Nucleus accumbens (tissue), 56 donors: ENCODE data around the gene LEKR1.
"Not testable (repeated sequence)": the region's sequence is repeated elsewhere in the genome, so short reads cannot be mapped to it uniquely, and the experiment has no call there.

Experiments used
- DNase-seq, 56 donors: peaks; one replicate each; lab custom pipeline; 2025; lab: John Stamatoyannopoulos, UW

The LEKR1 gene

GRCh38 chr3:156803952-156804741, 22.0 kb upstream of the LEKR1 start:
- DNase-seq, result no peak

- no peak for DNase-seq
These were observed 19.5 kb upstream of the LEKR1 start for GRCh38 chr3:156806698-156807097.

- no peak for DNase-seq
These were observed 18.1 kb upstream of the LEKR1 start for GRCh38 chr3:156808025-156808424.

GRCh38 chr3:156811089-156811862, 14.9 kb upstream of the LEKR1 start:
- no peak for DNase-seq

- no peak for DNase-seq
These were observed 13.4 kb upstream of the LEKR1 start for GRCh38 chr3:156812521-156813335.

GRCh38 chr3:156814295-156814694, 11.9 kb upstream of the LEKR1 start:
- no peak for DNase-seq

- peak in 13 of 56 donors; percentile 5 to 55 (median 28) for DNase-seq
These were observed 9.9 kb upstream of the LEKR1 start for GRCh38 chr3:156816091-156816793.

- DNase-seq, result peak in 51 of 56 donors; percentile 8 to 73 (median 45)
These were observed 9.1 kb upstream of the LEKR1 start for GRCh38 chr3:156816794-156817645.

GRCh38 chr3:156817646-156818272, 8.4 kb upstream of the LEKR1 start:
- DNase-seq, result no peak

GRCh38 chr3:156818273-156818651, 7.9 kb upstream of the LEKR1 start:
- DNase-seq, result no peak

- no peak for DNase-seq
These were observed 7.3 kb upstream of the LEKR1 start for GRCh38 chr3:156818890-156819289.

- no peak for DNase-seq
These were observed 6.1 kb upstream of the LEKR1 start for GRCh38 chr3:156819842-156820691.

GRCh38 chr3:156820692-156821080, 5.5 kb upstream of the LEKR1 start:
- DNase-seq, result no peak

- not testable (repeated sequence) for DNase-seq
These were observed 3.4 kb upstream of the LEKR1 start for GRCh38 chr3:156822626-156823260.

GRCh38 chr3:156825795-156826143, 384 bp upstream of the LEKR1 start:
- peak in 1 of 56 donors; percentile 51 for DNase-seq

GRCh38 chr3:156826896-156827882, 1.0 kb downstream of the LEKR1 start:
- peak in 2 of 56 donors; percentile 41 to 56 for DNase-seq
